T-helper 9 cell (primary cell): ENCODE results near the gene CLSTN1.
"Not testable (repeated sequence)": the region's sequence is repeated elsewhere in the genome, so short reads cannot be mapped to it uniquely, and the experiment has no call there.

Experiments
- DNase-seq: peaks from one replicate; pipeline ENCODE4 v3.0.0-alpha.2; 2020

The CLSTN1 gene

GRCh38 chr1:9794081-9794480 lies 29.7 kb downstream of the CLSTN1 start:
- no peak for DNase-seq

- DNase-seq: no peak
Measured at GRCh38 chr1:9793291-9793690, 30.5 kb downstream of the CLSTN1 start.

- no peak for DNase-seq
Measured at GRCh38 chr1:9792156-9793042, 31.4 kb downstream of the CLSTN1 start.

GRCh38 chr1:9789700-9790099 lies 34.1 kb downstream of the CLSTN1 start:
- not testable (repeated sequence) for DNase-seq

DNA sequence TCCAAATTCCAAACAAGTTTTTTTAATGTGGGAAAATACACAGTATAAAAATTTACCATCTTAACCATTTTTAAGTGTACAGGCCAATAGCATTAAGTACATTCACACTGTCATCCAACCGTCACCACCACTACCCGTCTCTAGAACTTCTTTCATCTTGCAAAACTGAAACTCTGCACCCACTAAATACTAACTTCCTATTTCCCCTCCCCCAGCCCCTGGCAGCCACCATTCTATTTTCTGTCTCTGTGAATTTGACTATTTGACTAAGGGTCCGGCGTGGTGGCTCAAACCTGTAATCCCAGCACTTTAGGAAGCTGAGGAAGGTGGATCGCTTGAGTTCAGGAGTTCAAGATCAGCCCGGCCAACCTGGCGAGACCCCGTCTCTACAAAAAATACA lies 36.1 kb downstream of the CLSTN1 start:
- DNase-seq: peak; percentile 29

DNA sequence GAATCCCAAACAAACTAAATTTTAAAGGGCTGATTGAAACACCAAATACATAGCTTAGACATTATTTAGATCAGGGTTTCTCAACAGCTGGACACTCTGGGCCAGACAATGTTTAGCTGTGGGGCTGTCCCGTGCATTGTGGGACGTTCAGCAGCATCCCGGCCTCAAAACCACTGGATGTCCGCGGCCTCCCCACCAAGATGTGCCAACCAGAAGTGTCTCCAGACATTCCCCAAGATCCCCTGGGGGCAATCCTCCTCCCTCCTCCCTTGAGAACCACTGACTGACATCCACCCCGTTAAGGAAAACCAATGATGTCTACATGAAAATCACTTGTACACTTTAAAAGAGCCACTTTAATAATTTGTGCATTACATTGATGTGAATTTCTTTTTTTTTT lies 38.4 kb downstream of the CLSTN1 start:
- DNase-seq: no peak

- DNase-seq: peak; percentile 60
Measured at GRCh38 chr1:9784508-9785133, 39.1 kb downstream of the CLSTN1 start.

- DNase-seq: no peak
Measured at GRCh38 chr1:9782897-9783296, 40.9 kb downstream of the CLSTN1 start.

GRCh38 chr1:9782116-9782751 lies 41.5 kb downstream of the CLSTN1 start:
- no peak for DNase-seq

GRCh38 chr1:9780554-9781110 lies 43.1 kb downstream of the CLSTN1 start:
- no peak for DNase-seq

GRCh38 chr1:9778905-9779304 lies 44.9 kb downstream of the CLSTN1 start:
- DNase-seq: no peak

GRCh38 chr1:9776685-9777084 lies 47.1 kb downstream of the CLSTN1 start:
- DNase-seq: no peak

- no peak for DNase-seq
Measured at GRCh38 chr1:9774712-9775679, 48.8 kb downstream of the CLSTN1 start.

DNA sequence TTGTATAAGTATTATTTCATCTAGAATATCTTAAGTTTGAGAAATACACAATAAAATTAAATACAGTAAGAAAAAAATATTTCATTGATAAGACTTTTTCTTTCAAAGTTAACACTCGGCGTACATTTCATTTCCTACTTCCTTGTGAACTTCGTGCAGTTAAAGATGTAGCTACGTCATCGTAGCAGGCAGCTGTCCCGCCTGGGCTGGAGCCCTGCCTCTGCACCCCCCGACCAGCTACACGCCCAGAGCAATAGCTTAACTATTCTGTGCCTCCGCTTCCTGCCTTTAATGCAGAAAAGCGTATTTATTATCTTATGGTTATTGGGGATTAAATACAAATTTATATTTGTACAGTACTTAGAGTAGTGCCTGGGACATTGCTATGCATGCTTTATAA lies 53.5 kb downstream of the CLSTN1 start:
- no peak for DNase-seq

DNA sequence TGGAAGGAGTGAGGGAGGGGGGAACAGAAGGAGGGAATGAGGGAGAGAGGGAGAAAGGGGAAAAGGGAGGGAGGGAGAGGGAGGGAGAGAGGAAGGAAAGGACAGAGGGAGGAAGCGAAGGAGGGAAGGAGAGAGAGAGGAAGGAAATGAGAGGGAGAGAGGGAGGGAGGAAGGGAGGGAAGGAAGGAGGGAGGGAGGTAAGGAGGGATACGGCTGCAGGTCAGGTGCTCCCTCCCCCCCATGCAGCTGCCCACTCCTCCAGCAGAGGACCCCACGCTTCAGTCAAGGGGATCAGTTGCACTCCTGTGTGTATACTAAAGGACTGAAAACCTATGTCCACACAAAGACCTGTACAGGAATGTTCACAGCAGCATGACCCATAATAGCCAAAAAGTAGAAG lies 54.8 kb downstream of the CLSTN1 start:
- DNase-seq: no peak

GRCh38 chr1:9767964-9768668 lies 55.6 kb downstream of the CLSTN1 start:
- no peak for DNase-seq

DNA sequence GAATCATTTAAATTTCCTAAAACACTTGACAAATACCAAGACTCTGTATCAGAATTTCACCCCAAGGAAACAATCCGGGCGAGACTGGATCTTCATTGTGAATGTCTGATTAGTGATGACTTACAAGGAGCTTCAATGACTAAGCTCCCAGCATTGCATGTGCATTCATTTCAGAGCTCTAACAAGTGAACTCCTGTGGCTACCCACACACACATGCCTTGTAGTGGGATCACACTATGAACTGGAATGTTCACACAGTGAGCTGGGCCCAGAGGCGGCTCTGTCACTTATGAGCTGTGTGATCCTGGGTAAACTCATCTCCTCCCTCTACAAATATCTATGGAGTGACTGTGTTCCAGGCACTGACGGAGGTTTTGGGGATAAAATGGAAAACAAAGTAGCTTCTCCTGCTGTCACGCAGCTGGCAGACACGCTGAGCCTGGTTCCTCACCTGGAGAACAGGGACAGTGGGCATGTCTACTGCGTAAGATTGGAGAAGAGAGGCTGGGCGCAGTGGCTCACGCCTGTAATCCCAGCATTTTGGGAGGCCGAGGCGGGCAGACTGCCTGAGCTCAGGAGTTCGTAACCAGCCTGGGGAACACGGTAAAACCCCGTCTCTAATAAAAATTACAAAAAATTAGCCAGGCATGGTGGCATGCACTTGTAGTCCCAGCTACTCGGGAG lies 56.9 kb downstream of the CLSTN1 start:
- DNase-seq: no peak

- no peak for DNase-seq
Measured at GRCh38 chr1:9764550-9764949, 59.2 kb downstream of the CLSTN1 start.

- no peak for DNase-seq
Measured at GRCh38 chr1:9763914-9764313, 59.9 kb downstream of the CLSTN1 start.

- DNase-seq: not testable (repeated sequence)
Measured at GRCh38 chr1:9762446-9762845, 61.3 kb downstream of the CLSTN1 start.

DNA sequence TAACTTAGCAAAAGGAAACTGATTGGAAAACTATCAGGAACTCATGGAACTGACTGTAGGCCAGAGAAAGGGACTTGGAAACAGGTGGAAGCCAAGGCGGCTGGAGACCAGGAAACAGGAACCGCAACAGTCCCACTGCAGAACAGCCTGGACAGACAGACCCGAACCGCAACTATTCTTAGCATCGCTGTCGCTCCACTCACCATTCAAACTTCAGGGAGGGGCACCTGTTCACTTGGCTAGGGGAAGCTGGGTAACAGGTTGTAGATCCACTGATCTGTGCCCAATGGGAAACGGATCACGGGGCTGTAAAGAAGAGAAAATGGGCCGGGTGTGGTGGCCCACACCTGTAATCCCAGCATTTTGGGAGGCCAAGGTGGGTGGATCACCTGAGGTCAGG lies 61.9 kb downstream of the CLSTN1 start:
- no peak for DNase-seq
